ENCODE data around the gene SNAP29. TPM values are rescaled to one million over a fixed set of nuclear protein-coding genes. Genes with fewer than 3 reads are reported as not detected.

The SNAP29 gene
- total RNA-seq, 6 experiments from 2014 or later = 34.2 to 40.7 (median 38.0) TPM

DNA sequence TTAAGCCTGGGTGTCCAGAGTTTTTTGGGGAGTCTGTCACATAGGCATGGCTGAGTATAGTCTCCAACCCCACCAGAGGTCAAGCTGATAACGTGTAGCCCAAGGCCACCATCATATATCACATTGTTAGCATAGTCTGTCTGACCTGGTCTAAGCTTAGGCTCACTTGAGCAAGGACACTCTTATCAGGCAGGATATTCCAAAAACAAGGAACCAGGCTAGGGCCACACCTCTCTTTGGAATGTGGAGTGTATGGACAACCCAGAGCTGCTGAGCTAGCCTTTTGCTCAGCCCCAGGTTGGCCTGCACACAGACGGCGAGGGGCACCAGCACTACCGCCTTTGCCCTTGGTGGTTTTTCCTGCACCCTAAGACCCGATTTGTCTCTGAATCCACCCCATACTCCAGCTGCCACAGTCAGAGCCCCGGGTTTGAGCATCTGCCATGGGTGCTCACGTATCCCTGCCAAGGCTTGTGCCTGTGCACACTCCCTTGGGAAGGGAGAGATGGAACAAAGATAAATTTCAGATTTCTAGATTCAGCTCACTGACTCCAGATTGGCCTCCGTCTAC is 7.2 kb downstream of the SNAP29 start:
- no peak for TF ChIP-seq CTCF (IDR thresholded peaks at IDR 0.05)
- Mint-ChIP-seq H3K27ac (no peak overlapping the region), H3K36me3 (ENCODE audit: low read depth) (no peaks in the 10 kb centered on the region), H3K4me1 (ENCODE audit: low read depth) (peaks cover 39% of the 10 kb centered on the region), H3K4me3 (no peak overlapping the region), H3K27me3 (ENCODE audit: insufficient read depth) (no peaks in the 10 kb centered on the region; the same call in none of the 2 replicates), H3K9me3 (no peaks in the 10 kb centered on the region)
- no peak for DNase-seq

DNA sequence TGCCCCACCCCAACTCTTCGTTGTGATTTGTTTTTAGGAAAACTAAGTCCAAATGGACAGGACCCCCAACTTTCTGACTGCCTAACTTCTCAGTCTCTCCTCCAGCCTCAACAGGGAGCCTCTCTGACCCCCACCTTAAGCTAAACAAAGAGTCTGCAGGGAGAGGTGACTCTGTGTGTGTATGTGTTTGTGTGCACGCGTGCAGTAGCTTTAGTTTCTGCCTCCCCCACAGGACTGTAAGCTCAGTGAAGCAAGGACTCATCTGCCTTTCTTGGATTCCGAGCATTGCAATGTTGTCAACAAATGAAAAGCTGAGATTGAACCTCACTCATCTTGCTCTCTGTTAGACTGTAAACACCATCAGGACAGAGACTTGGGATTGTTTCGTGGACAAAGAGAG is 7.9 kb downstream of the SNAP29 start:
- no peaks in the 10 kb centered on the region; the same call in none of the 2 replicates for H3K27me3 Mint-ChIP-seq (ENCODE audit: insufficient read depth)
- DNase-seq = no peak
- no peaks in the 10 kb centered on the region for H3K9me3 Mint-ChIP-seq
- H3K4me3 Mint-ChIP-seq = no peak overlapping the region
- TF ChIP-seq CTCF (IDR thresholded peaks at IDR 0.05) = no peak
- no peak overlapping the region; the same call in 1 of the 2 replicates for H3K27ac Mint-ChIP-seq
- H3K36me3 Mint-ChIP-seq (ENCODE audit: low read depth) = no peaks in the 10 kb centered on the region
- peaks cover 39% of the 10 kb centered on the region for H3K4me1 Mint-ChIP-seq (ENCODE audit: low read depth)

DNA sequence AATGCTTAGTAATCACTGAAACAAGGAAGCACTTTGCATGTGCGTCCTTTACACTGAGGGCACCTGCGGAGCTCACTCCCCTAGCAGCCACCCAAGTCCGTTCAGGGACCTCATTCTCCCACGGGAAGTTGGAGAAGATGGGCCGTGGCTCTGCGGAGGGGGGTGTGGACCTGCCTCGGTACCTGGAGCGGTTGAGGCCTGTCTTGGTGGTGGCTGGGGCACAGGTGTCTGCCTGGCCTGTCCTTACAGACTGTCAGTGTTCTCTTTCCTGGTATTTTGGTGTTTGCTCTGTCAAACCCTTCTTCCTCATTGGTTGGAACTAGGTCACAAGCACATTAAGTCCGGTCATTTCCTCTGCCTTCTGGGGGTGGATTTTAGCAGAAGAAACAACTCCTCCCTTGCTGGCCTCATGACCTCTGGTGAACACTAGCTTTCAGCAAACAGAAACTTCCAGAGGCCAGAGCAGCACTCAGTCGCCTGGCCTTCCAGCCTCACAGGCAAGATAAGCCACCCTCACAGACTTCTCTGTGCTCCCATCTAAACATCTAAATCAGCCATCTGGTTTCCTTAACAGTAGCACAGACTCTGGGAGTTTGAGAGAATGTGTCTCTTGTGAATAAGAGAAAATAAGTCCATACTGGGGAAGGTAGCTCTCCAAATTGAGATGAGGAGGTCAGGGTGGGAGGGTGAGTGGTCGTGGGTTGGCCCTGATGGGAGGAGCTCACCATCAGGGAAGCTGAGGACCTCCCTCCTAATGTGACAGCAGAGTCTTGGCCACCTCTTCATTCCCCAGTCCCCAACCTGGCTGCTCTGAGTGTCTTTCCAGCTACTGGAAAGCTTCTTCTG is 8.6 kb downstream of the SNAP29 start:
- peak overlapping the region; percentile 59 for H3K27ac Mint-ChIP-seq
- no peaks in the 10 kb centered on the region; the same call in none of the 2 replicates for H3K27me3 Mint-ChIP-seq (ENCODE audit: insufficient read depth)
- no peak overlapping the region for H3K4me3 Mint-ChIP-seq
- H3K4me1 Mint-ChIP-seq (ENCODE audit: low read depth) = peaks cover 33% of the 10 kb centered on the region
- H3K36me3 Mint-ChIP-seq (ENCODE audit: low read depth) = no peaks in the 10 kb centered on the region
- no peaks in the 10 kb centered on the region for H3K9me3 Mint-ChIP-seq
- TF ChIP-seq CTCF (IDR thresholded peaks at IDR 0.05) = no peak
- no peak for DNase-seq

DNA sequence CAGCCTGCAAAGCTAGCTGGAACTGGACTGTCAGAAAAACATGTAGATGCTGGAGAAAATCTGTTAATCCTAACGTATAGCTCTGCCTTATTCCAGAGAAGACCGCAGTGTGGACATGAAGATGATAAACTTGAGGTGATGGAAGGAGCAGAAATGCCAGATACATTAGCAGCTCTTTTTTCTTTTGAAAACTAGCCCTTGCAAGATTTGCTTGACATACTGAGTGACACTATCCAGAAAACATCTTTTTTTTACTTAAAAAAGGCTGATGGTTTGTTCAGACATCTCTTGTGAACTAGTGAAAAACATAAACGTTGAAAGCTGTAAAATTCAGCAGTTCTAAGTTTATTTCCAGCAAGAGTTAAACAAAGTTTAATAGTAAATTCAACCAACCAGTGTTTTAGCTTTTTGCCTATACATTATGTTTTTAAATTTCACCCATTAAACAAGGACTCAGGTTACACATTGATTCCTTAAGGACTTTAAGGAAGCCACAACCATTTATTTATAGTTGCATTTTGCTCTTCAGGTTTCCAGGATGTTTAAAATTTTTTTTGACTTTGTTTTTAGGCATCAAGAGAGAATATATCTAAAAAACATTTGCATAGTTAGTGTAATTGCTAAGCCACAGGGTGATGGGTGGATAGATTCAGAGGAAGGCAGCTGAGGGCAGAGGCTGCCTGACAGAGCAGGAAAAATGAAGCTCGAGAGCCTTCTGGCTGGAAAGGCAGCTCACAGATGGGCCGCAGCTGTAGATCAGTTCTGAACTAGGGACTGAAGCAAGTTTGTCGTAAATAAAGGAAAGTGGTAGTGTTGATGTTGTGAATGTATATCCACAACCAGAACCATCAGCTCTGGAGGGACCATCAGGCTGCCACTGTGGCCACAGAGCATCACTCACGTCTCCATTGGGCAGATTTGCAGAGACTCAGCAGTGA is 9.5 kb downstream of the SNAP29 start:
- H3K27ac Mint-ChIP-seq = peak overlapping the region; percentile 59; the same call in 1 of the 2 replicates
- H3K9me3 Mint-ChIP-seq = no peaks in the 10 kb centered on the region
- no peak overlapping the region for H3K4me3 Mint-ChIP-seq
- no peaks in the 10 kb centered on the region for H3K36me3 Mint-ChIP-seq (ENCODE audit: low read depth)
- no peak for TF ChIP-seq CTCF (IDR thresholded peaks at IDR 0.05)
- DNase-seq = no peak
- H3K4me1 Mint-ChIP-seq (ENCODE audit: low read depth) = peaks cover 33% of the 10 kb centered on the region
- no peaks in the 10 kb centered on the region; the same call in 1 of the 2 replicates for H3K27me3 Mint-ChIP-seq (ENCODE audit: insufficient read depth)

DNA sequence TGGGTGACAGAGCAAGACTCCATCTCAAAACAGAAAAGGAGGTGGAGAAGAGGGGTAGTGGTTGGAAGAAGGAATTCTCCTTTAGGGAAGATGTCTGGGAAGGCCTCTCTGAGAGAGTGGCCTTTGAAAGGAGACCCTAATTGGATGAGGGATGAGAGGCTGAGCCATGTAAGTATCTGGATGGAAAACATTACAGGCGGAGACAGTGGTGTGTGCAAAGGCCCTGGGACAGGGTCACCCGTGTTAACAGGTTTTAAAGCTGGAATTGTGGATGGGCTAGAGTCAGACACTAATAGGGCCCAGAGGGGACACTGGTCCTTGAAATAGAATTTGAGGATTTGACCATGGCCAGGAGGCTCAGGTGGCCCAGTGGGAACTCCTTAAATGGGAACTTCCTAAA is 10.4 kb downstream of the SNAP29 start:
- Mint-ChIP-seq H3K9me3 (no peaks in the 10 kb centered on the region), H3K36me3 (ENCODE audit: low read depth) (no peaks in the 10 kb centered on the region), H3K27ac (no peak overlapping the region), H3K27me3 (ENCODE audit: insufficient read depth) (no peaks in the 10 kb centered on the region; the same call in 1 of the 2 replicates), H3K4me3 (no peak overlapping the region), H3K4me1 (ENCODE audit: low read depth) (peaks cover 33% of the 10 kb centered on the region)
- TF ChIP-seq CTCF (IDR thresholded peaks at IDR 0.05) = no peak
- DNase-seq = no peak

All from HFFc6 (cell line).